HCT116 (cell line): ENCODE results near the gene DQX1. TPM values are rescaled to one million over a fixed set of nuclear protein-coding genes. Genes with fewer than 3 reads are reported as not detected.

Source experiments
- ATAC-seq: fragments of 200-7000 bp; cut with Tn5 transposase; 2 replicates; pipeline ENCODE4 v1.9.1; 2020; ENCODE audit warnings: mild to moderate bottlenecking, moderate library complexity
- BruUV-seq: library from RNA; stranded (reverse); fragments of 400-500 nt; replicated peaks from 2 replicates; lab custom pipeline; 2021; lab: Mats Ljungman, UMichigan
- CTCF ChIA-PET: fragments of 300-600 bp; sonication (Branson Sonifier 250); formaldehyde crosslinking; loops from one replicate; lab custom pipeline; 2021; ENCODE audit warnings: antibody characterized with exemption; lab: Charles Lee
- POLR2A ChIA-PET: fragments of 300-600, 350-600 bp; sonication (Branson Sonifier 250); formaldehyde crosslinking; loops from one replicate; lab custom pipeline; 2021; ENCODE audit warnings: antibody characterized with exemption; lab: Charles Lee
- RAD21 ChIA-PET, 2 experiments: fragments of 300-600 bp; sonication (Branson Sonifier 250); formaldehyde crosslinking; loops; one replicate each; lab custom pipeline; 2023; ENCODE audit warnings: low total read pairs in 2 of 2; ENCODE audit not compliant: uncharacterized antibody in 2 of 2, unreplicated experiment in 2 of 2, low non-redundant PET in 1 of 2; lab: Charles Lee
- DNase-seq: peaks from one replicate; pipeline ENCODE4 v3.0.0-alpha.2; 2010; ENCODE audit warnings: low read depth, low spot score
- H2AFZ ChIP-seq: fragments of 200-600 bp; shearing (Covaris generic), sonication (generic); 2 replicates; pipeline ENCODE4 v1.6.1; 2017; ENCODE audit warnings: low read depth, mixed run types, mixed read lengths, antibody characterized with exemption, low read length; ENCODE audit not compliant: poor library complexity, severe bottlenecking
- H3K27ac ChIP-seq: 2 replicates; pipeline ENCODE4 v1.5.1; 2012; ENCODE audit warnings: low read depth, low read length
- H3K27me3 ChIP-seq: fragments of 200-600 bp; sonication (generic); 2 replicates; pipeline ENCODE4 v1.6.1; 2016; ENCODE audit warnings: mixed run types, low read length, mixed read lengths; ENCODE audit not compliant: insufficient read depth
- H3K36me3 ChIP-seq, 2 experiments: fragments of 200-500 bp in 1 of 2; fragments of 200-600 bp in 1 of 2; sonication (Bioruptor generic) in 1 of 2; sonication (generic) in 1 of 2; 2 replicates each; pipeline versions ENCODE4 v1.5.1 to v1.6.1; 2014 to 2016; ENCODE audit warnings: low read length in 2 of 2, inconsistent platforms in 1 of 2, mixed read lengths in 1 of 2, mixed run types in 1 of 2; ENCODE audit not compliant: insufficient read depth in 2 of 2, control insufficient read depth in 1 of 2
- H3K4me1 ChIP-seq, 2 experiments: fragments of 200-600 bp in 1 of 2; sonication (generic) in 1 of 2; 2 replicates each; pipeline versions ENCODE4 v1.5.1 to v1.6.1; 2012 to 2017; ENCODE audit warnings: low read length in 2 of 2, inconsistent platforms in 1 of 2, mild to moderate bottlenecking in 1 of 2, mixed read lengths in 1 of 2, mixed run types in 1 of 2, moderate library complexity in 1 of 2; ENCODE audit not compliant: insufficient read depth in 2 of 2, control insufficient read depth in 1 of 2
- H3K4me2 ChIP-seq: fragments of 200-600 bp; sonication (generic); 2 replicates; pipeline ENCODE4 v1.6.1; 2017; ENCODE audit warnings: mixed run types, low read length, mixed read lengths
- H3K4me3 ChIP-seq, 2 experiments: fragments of 200-600 bp in 1 of 2; sonication (generic) in 1 of 2; replicated peaks in 1 of 2; 2 replicates each; pipeline ENCODE4 v1.5.1; 2011 to 2016; ENCODE audit warnings: low read length in 2 of 2, control low read depth in 1 of 2, low read depth in 1 of 2, mild to moderate bottlenecking in 1 of 2, mixed read lengths in 1 of 2, mixed run types in 1 of 2
- H3K79me2 ChIP-seq: fragments of 200-600 bp; sonication (generic); 2 replicates; pipeline ENCODE4 v1.6.1; 2017; ENCODE audit warnings: mild to moderate bottlenecking, mixed run types, low read length, moderate library complexity, mixed read lengths; ENCODE audit not compliant: insufficient read depth
- H3K9ac ChIP-seq: fragments of 200-600 bp; sonication (generic); 2 replicates; pipeline ENCODE4 v1.6.1; 2016; ENCODE audit warnings: low read length, mixed read lengths
- H3K9me2 ChIP-seq: fragments of 200-600 bp; sonication (generic), shearing (Covaris generic); 2 replicates; pipeline ENCODE4 v1.6.1; 2017; ENCODE audit warnings: mixed run types, mild to moderate bottlenecking, moderate library complexity; ENCODE audit not compliant: insufficient read depth
- H3K9me3 ChIP-seq, 2 experiments: fragments of 200-500 bp in 1 of 2; fragments of 200-600 bp in 1 of 2; sonication (Bioruptor generic) in 1 of 2; sonication (generic) in 1 of 2; 2 replicates each; pipeline ENCODE4 v1.6.1; 2014 to 2017; ENCODE audit warnings: low read length in 2 of 2, mixed read lengths in 2 of 2, inconsistent platforms in 1 of 2, low read depth in 1 of 2, mild to moderate bottlenecking in 1 of 2, mixed run types in 1 of 2, moderate library complexity in 1 of 2; ENCODE audit not compliant: control insufficient read depth in 1 of 2, insufficient read depth in 1 of 2
- H4K20me1 ChIP-seq: fragments of 200-600 bp; sonication (generic), shearing (Covaris generic); 2 replicates; pipeline ENCODE4 v1.6.1; 2017; ENCODE audit warnings: mixed run types, mild to moderate bottlenecking, moderate library complexity; ENCODE audit not compliant: insufficient read depth
- CBX3 ChIP-seq: IDR thresholded peaks from 2 replicates; pipeline ENCODE4 v1.6.1; 2012; ENCODE audit warnings: low read depth
- EGR1 ChIP-seq: IDR thresholded peaks from 2 replicates; pipeline ENCODE4 v1.6.1; 2012; ENCODE audit warnings: low read depth
- ELF1 ChIP-seq: IDR thresholded peaks from 2 replicates; pipeline ENCODE4 v1.6.1; 2012; ENCODE audit warnings: low read depth, borderline replicate concordance
- EZH2 ChIP-seq: fragments of 200-600 bp; sonication (generic); IDR thresholded peaks from 2 replicates; pipeline ENCODE4 v1.6.1; 2017; ENCODE audit warnings: antibody characterized with exemption, mixed run types
- EZH2phosphoT487 ChIP-seq: fragments of 200-600 bp; IDR thresholded peaks from 2 replicates; pipeline ENCODE4 v1.6.1; 2018; ENCODE audit warnings: antibody characterized with exemption, borderline replicate concordance
- FOSL1 ChIP-seq: IDR thresholded peaks from 2 replicates; pipeline ENCODE4 v1.6.1; 2012; ENCODE audit warnings: low read depth
- JUND ChIP-seq: IDR thresholded peaks from 2 replicates; pipeline ENCODE4 v1.6.1; 2012
- RAD21 ChIP-seq: IDR thresholded peaks from 2 replicates; pipeline ENCODE4 v1.6.1; 2012; ENCODE audit warnings: low read depth, mild to moderate bottlenecking
- SIN3A ChIP-seq: IDR thresholded peaks from 2 replicates; pipeline ENCODE4 v1.6.1; 2012; ENCODE audit warnings: low read depth
- SRF ChIP-seq: IDR thresholded peaks from 2 replicates; pipeline ENCODE4 v1.6.1; 2012; ENCODE audit warnings: low read depth
- TCF7L2 ChIP-seq: IDR thresholded peaks from 2 replicates; pipeline ENCODE4 v1.7.0; 2011; ENCODE audit warnings: borderline replicate concordance, inconsistent platforms; ENCODE audit not compliant: insufficient read depth, insufficient read length; ENCODE audit errors: extremely low read depth
- YY1 ChIP-seq: IDR thresholded peaks from 2 replicates; pipeline ENCODE4 v1.6.1; 2011; ENCODE audit warnings: low read length, low read depth, moderate library complexity, mild to moderate bottlenecking; ENCODE audit not compliant: insufficient replicate concordance; ENCODE audit errors: extremely low read depth
- ZFX ChIP-seq: fragments of 450-650 bp; IDR thresholded peaks from 2 replicates; pipeline ENCODE4 v1.6.1; 2017
- ZNF274 ChIP-seq: fragments of 200-500 bp; sonication (Bioruptor generic); IDR thresholded peaks from 2 replicates; pipeline ENCODE4 v1.6.1; 2014; ENCODE audit warnings: mild to moderate bottlenecking, low read depth, low read length, inconsistent platforms
- intact Hi-C: fragments of 100-400 bp; cut with micrococcal nuclease; formaldehyde crosslinking; loops from 2 replicates; pipeline ENCODE4 v1.10.0; 2022
- total RNA-seq: library from RNA; stranded (reverse); gene quantifications from one replicate; pipeline ENCODE4 v1.2.1, GENCODE V29; 2021; ENCODE audit not compliant: unreplicated experiment
- TF ChIP-seq, protein P1 (sequence below): IDR thresholded peaks from 2 replicates; pipeline ENCODE4 v1.6.1; 2012
- TF ChIP-seq, protein P2 (sequence below): IDR thresholded peaks from 2 replicates; pipeline ENCODE4 v1.6.1; 2012
- TF ChIP-seq, protein P3 (sequence below): IDR thresholded peaks from 2 replicates; pipeline ENCODE4 v1.6.1; 2011; ENCODE audit warnings: mild to moderate bottlenecking, low read length, moderate library complexity; ENCODE audit not compliant: insufficient replicate concordance; ENCODE audit errors: extremely low read depth
- TF ChIP-seq, protein P4 (sequence below): IDR thresholded peaks from 2 replicates; pipeline ENCODE4 v1.6.1; 2012; ENCODE audit warnings: low read depth

Gene DQX1
- total RNA-seq, 1 experiment from 2014 or later, result 0.98 TPM

DNA sequence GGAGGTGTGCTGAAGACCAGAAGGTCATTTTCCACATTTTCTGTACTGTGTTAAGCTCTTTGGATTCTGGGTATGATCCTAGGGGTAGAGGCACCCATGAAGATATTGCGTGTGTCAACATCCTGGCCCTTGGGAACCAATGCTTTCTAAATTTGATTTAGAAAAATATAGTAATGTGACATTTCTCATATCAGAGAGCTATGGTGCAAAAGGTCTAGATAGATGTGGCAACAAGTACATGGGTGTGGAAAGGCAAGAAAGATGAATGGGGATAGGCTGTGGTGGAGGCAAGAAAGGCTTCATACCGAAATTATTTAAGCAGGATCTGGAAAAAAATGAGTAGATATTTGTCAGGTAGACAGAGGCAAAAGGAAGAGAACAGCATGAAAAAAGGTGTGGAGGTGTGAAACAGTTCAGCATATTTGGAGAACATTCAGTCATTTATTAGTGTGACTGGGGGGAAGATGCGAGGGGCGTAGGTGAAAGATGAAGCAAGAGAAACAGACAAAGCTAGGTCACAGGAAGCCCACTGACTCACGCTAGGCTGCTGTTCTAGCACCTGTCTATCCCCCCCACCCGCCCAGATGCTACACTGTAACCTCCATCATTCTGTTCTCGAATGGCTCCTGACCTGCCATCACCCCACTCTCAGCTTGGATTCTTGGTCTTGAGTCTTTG lies 40.2 kb upstream of the DQX1 start:
- CTCF ChIA-PET, result no interaction called here
- POLR2A ChIA-PET, result interaction anchor here (1.9 kb wide), 1 partner anchor 7 kb away, joined by 5 read pairs; no protein-coding TSS in a partner anchor
- peaks cover 0 to 7% of the 10 kb centered on the region in 2 experiments; a peak in 1 of 4 replicates for H3K4me1 ChIP-seq
- H3K9me2 ChIP-seq, result no peaks in the 10 kb centered on the region
- no peak overlapping the region for H3K9ac ChIP-seq
- no peaks in the 10 kb centered on the region for H4K20me1 ChIP-seq
- no peaks in the 10 kb centered on the region for H3K36me3 ChIP-seq
- RAD21 ChIA-PET, result no interaction called here
- no peak overlapping the region for H2AFZ ChIP-seq
- no TSS peak for BruUV-seq
- H3K79me2 ChIP-seq, result no peaks in the 10 kb centered on the region
- ATAC-seq (no peak), DNase-seq (no peak)
- TF ChIP-seq, protein P1, sequence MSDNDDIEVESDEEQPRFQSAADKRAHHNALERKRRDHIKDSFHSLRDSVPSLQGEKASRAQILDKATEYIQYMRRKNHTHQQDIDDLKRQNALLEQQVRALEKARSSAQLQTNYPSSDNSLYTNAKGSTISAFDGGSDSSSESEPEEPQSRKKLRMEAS, result no peak
- TF ChIP-seq, protein P2, sequence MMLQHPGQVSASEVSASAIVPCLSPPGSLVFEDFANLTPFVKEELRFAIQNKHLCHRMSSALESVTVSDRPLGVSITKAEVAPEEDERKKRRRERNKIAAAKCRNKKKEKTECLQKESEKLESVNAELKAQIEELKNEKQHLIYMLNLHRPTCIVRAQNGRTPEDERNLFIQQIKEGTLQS, result no peak
- TF ChIP-seq, protein P3, sequence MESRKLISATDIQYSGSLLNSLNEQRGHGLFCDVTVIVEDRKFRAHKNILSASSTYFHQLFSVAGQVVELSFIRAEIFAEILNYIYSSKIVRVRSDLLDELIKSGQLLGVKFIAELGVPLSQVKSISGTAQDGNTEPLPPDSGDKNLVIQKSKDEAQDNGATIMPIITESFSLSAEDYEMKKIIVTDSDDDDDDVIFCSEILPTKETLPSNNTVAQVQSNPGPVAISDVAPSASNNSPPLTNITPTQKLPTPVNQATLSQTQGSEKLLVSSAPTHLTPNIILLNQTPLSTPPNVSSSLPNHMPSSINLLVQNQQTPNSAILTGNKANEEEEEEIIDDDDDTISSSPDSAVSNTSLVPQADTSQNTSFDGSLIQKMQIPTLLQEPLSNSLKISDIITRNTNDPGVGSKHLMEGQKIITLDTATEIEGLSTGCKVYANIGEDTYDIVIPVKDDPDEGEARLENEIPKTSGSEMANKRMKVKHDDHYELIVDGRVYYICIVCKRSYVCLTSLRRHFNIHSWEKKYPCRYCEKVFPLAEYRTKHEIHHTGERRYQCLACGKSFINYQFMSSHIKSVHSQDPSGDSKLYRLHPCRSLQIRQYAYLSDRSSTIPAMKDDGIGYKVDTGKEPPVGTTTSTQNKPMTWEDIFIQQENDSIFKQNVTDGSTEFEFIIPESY, result no peak
- no peak for TF ChIP-seq RAD21
- no peak for TF ChIP-seq ELF1
- TF ChIP-seq, protein P4, sequence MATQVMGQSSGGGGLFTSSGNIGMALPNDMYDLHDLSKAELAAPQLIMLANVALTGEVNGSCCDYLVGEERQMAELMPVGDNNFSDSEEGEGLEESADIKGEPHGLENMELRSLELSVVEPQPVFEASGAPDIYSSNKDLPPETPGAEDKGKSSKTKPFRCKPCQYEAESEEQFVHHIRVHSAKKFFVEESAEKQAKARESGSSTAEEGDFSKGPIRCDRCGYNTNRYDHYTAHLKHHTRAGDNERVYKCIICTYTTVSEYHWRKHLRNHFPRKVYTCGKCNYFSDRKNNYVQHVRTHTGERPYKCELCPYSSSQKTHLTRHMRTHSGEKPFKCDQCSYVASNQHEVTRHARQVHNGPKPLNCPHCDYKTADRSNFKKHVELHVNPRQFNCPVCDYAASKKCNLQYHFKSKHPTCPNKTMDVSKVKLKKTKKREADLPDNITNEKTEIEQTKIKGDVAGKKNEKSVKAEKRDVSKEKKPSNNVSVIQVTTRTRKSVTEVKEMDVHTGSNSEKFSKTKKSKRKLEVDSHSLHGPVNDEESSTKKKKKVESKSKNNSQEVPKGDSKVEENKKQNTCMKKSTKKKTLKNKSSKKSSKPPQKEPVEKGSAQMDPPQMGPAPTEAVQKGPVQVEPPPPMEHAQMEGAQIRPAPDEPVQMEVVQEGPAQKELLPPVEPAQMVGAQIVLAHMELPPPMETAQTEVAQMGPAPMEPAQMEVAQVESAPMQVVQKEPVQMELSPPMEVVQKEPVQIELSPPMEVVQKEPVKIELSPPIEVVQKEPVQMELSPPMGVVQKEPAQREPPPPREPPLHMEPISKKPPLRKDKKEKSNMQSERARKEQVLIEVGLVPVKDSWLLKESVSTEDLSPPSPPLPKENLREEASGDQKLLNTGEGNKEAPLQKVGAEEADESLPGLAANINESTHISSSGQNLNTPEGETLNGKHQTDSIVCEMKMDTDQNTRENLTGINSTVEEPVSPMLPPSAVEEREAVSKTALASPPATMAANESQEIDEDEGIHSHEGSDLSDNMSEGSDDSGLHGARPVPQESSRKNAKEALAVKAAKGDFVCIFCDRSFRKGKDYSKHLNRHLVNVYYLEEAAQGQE, result no peak
- TF ChIP-seq SRF, result no peak
- no peak for TF ChIP-seq ZFX
- TF ChIP-seq SIN3A, result no peak
- TF ChIP-seq EZH2phosphoT487, result no peak
- no peak for TF ChIP-seq YY1
- no peak for TF ChIP-seq CBX3
- TF ChIP-seq EZH2, result no peak
- TF ChIP-seq FOSL1, result no peak
- no peak for TF ChIP-seq ZNF274
- no peak for TF ChIP-seq TCF7L2
- TF ChIP-seq JUND, result no peak
- TF ChIP-seq EGR1, result no peak
- intact Hi-C loops, result no loop called here
- no peak overlapping the region for H3K4me2 ChIP-seq
- no peak overlapping the region for H3K4me3 ChIP-seq
- no peak overlapping the region for H3K27ac ChIP-seq
- H3K9me3 ChIP-seq, result no peaks in the 10 kb centered on the region
- no peaks in the 10 kb centered on the region for H3K27me3 ChIP-seq
